Endothelial cell of umbilical vein (primary cell): ENCODE data around the gene CPED1. TPM values are rescaled to one million over a fixed set of nuclear protein-coding genes. Genes with fewer than 3 reads are reported as not detected.
A peak's percentile ranks its signal among the peaks of the same experiment; 100 is the strongest.

Experiments
- BruUV-seq: library from RNA; stranded (reverse); fragments of 400-500 nt; replicated peaks from 2 replicates; lab custom pipeline; 2021; lab: Mats Ljungman, UMichigan
- CTCF ChIA-PET: fragments of 300-600, 350-600 bp; sonication (Branson Sonifier 250); formaldehyde crosslinking; loops from one replicate; lab custom pipeline; 2021; ENCODE audit warnings: antibody characterized with exemption, inconsistent platforms; lab: Charles Lee
- POLR2A ChIA-PET: fragments of 300-600, 350-600 bp; sonication (Branson Sonifier 250); formaldehyde crosslinking; loops from one replicate; lab custom pipeline; 2021; ENCODE audit warnings: antibody characterized with exemption, inconsistent platforms; lab: Charles Lee
- DNase-seq: peaks from one replicate; pipeline ENCODE4 v3.0.0-alpha.2; 2011; ENCODE audit warnings: low read depth, low spot score
- FAIRE-seq: peaks from 2 replicates; lab custom pipeline; 2011; peaks lifted over from hg19 to GRCh38; lab: Jason Lieb, UNC
- H2AFZ ChIP-seq: 2 replicates; pipeline ENCODE4 v1.6.0; 2012; ENCODE audit warnings: low read depth, low read length, control low read depth, inconsistent platforms
- H3K27ac ChIP-seq: 2 replicates; pipeline ENCODE4 v1.5.1; 2011; ENCODE audit warnings: low read depth, mild to moderate bottlenecking, control low read depth, low read length, moderate library complexity; ENCODE audit not compliant: insufficient read depth
- H3K27me3 ChIP-seq, 2 experiments: 2 replicates each; pipeline versions ENCODE4 v1.6.0 to v1.6.1; 2011; ENCODE audit warnings: low read length in 2 of 2, mixed read lengths in 1 of 2; ENCODE audit not compliant: control insufficient read depth in 2 of 2, insufficient read depth in 2 of 2
- H3K36me3 ChIP-seq, 2 experiments: 2 replicates in 1 of 2; 3 replicates in 1 of 2; pipeline ENCODE4 v1.5.1; 2011; ENCODE audit warnings: low read length in 2 of 2, mild to moderate bottlenecking in 1 of 2, moderate library complexity in 1 of 2; ENCODE audit not compliant: control insufficient read depth in 2 of 2, insufficient read depth in 2 of 2; ENCODE audit errors: extremely low read depth in 1 of 2
- H3K4me1 ChIP-seq: 3 replicates; pipeline ENCODE4 v1.5.1; 2011; ENCODE audit warnings: mild to moderate bottlenecking, low read length; ENCODE audit not compliant: control insufficient read depth, insufficient read depth; ENCODE audit errors: extremely low read depth
- H3K4me2 ChIP-seq: 2 replicates; pipeline ENCODE4 v1.6.1; 2011; ENCODE audit warnings: low read length, control low read depth, mixed read lengths; ENCODE audit not compliant: insufficient read depth
- H3K4me3 ChIP-seq, 3 experiments: fragments of 200-600 bp in 1 of 3; sonication (generic), shearing (Covaris generic) in 1 of 3; replicated peaks in 1 of 3; 2 replicates each; pipeline ENCODE4 v1.5.1; 2011 to 2016; ENCODE audit warnings: control low read depth in 3 of 3, low read length in 3 of 3, mild to moderate bottlenecking in 2 of 3, inconsistent platforms in 1 of 3, low read depth in 1 of 3, moderate library complexity in 1 of 3; ENCODE audit not compliant: insufficient read depth in 1 of 3
- H3K79me2 ChIP-seq: 2 replicates; pipeline ENCODE4 v1.6.0; 2012; ENCODE audit warnings: low read length, inconsistent platforms; ENCODE audit not compliant: control insufficient read depth, insufficient read depth
- H3K9ac ChIP-seq: replicated peaks from 2 replicates; pipeline ENCODE3; 2011; ENCODE audit warnings: low read length, control low read depth; ENCODE audit not compliant: insufficient read depth; ENCODE audit errors: extremely low read depth
- H3K9me1 ChIP-seq: replicated peaks from 3 replicates; pipeline ENCODE4 v1.6.0; 2011; ENCODE audit warnings: mild to moderate bottlenecking, low read length; ENCODE audit not compliant: control insufficient read depth, insufficient read depth; ENCODE audit errors: extremely low read depth
- H3K9me3 ChIP-seq: replicated peaks from 2 replicates; pipeline ENCODE4 v1.5.1; 2012; ENCODE audit warnings: low read length, inconsistent platforms; ENCODE audit not compliant: control insufficient read depth, insufficient read depth
- H4K20me1 ChIP-seq: replicated peaks from 2 replicates; pipeline ENCODE3; 2011; ENCODE audit warnings: mild to moderate bottlenecking, low read length; ENCODE audit not compliant: control insufficient read depth, insufficient read depth; ENCODE audit errors: extremely low read depth
- CTCF ChIP-seq, 2 donors: IDR thresholded peaks; 1 replicate in 1 of 2; 2 replicates in 1 of 2; pipeline ENCODE4 v1.5.1; 2011; ENCODE audit warnings: low read length in 2 of 2, mild to moderate bottlenecking in 2 of 2, moderate library complexity in 2 of 2, control low read depth in 1 of 2, inconsistent platforms in 1 of 2, low read depth in 1 of 2; ENCODE audit not compliant: insufficient read depth in 1 of 2; ENCODE audit errors: extremely low read depth in 1 of 2
- EZH2 ChIP-seq: IDR thresholded peaks from 2 replicates; pipeline ENCODE4 v1.6.1; 2012; ENCODE audit warnings: borderline replicate concordance, low read depth, mild to moderate bottlenecking, moderate library complexity, low read length, inconsistent platforms; ENCODE audit not compliant: severe bottlenecking
- FOS ChIP-seq: IDR thresholded peaks from 2 replicates; pipeline ENCODE4 v1.6.1; 2011; ENCODE audit warnings: mild to moderate bottlenecking, low read length, moderate library complexity, borderline replicate concordance; ENCODE audit not compliant: insufficient read depth
- POLR2A ChIP-seq: IDR thresholded peaks from 2 replicates; pipeline ENCODE4 v1.6.1; 2012; ENCODE audit warnings: low read depth, mild to moderate bottlenecking, control low read depth, low read length
- dilution Hi-C: fragments of 300-500 bp; cut with MboI; formaldehyde crosslinking; loops from one replicate; pipeline ENCODE4 v1.15.0; 2019; ENCODE audit warnings: low sequenced_read_pairs; ENCODE audit not compliant: extremely low pct_ligation_motif_present
- intact Hi-C: fragments of 100-400 bp; cut with micrococcal nuclease; formaldehyde crosslinking; loops from one replicate; pipeline ENCODE4 v1.10.0; 2022
- polyA plus RNA-seq, 4 experiments: library from polyadenylated mRNA; depleted of rRNA in 3 of 4; stranded (reverse) in 3 of 4; unstranded in 1 of 4; fragments of >200 nt; gene quantifications; 2 replicates each; pipeline versions ENCODE4 v1.2.1 to v1.2.3, GENCODE V29; 2011 to 2012; ENCODE audit warnings: missing spikeins in 1 of 4
- total RNA-seq: library from RNA; stranded (reverse); gene quantifications from 2 replicates; pipeline ENCODE4 v1.2.3, GENCODE V29; 2021

Gene CPED1
- total and polyA plus RNA-seq, 2 donors (not counting 3 experiments of a cell fraction or from before 2014, with no cell fraction given) = 0.22 to 3.0 TPM

- no peaks in the 10 kb centered on the region for H3K9me1 ChIP-seq
- no TSS peak for BruUV-seq
- H3K36me3 ChIP-seq = no peaks in the 10 kb centered on the region
- DNase-seq (peak; percentile 77), FAIRE-seq (no peak)
- H3K79me2 ChIP-seq = no peaks in the 10 kb centered on the region
- TF ChIP-seq CTCF (IDR thresholded peaks at IDR 0.05; ENCODE audit: extremely low read depth in 1 of 2, insufficient read depth in 1 of 2, low read depth in 1 of 2, low read length in 2 of 2) (peak; percentile 40 to 44), POLR2A (no peak), FOS (peak; percentile 30), EZH2 (no peak)
- no peaks in the 10 kb centered on the region for H3K27me3 ChIP-seq
- dilution Hi-C loops (loop anchor here (25.0 kb wide), 1 partner anchor 94 kb away; the partner anchor contains the start of gene CPED1), intact Hi-C loops (loop anchor here (1.0 to 10.0 kb wide), 6 partner anchors 94 to 497 kb away; no protein-coding TSS in a partner anchor)
- H3K27ac ChIP-seq = no peak overlapping the region
- H2AFZ ChIP-seq = no peak overlapping the region
- H3K4me2 ChIP-seq = no peak overlapping the region
- H4K20me1 ChIP-seq = no peaks in the 10 kb centered on the region
- peaks cover 24% of the 10 kb centered on the region for H3K4me1 ChIP-seq
- ChIA-PET CTCF (interaction anchor here (0.6 to 8.9 kb wide), 19 partner anchors 10 to 289 kb away, joined by 3 to 156 read pairs (median 4); partner anchors contain the start of genes CPED1 and ING3), POLR2A (interaction anchor here (0.6 kb wide), 1 partner anchor 86 kb away, joined by 3 read pairs; no protein-coding TSS in a partner anchor)
- H3K9ac ChIP-seq = no peak overlapping the region
- H3K4me3 ChIP-seq = no peak overlapping the region
- H3K9me3 ChIP-seq = no peaks in the 10 kb centered on the region
Measured at GRCh38 chr7:121081327-121081936, 92.9 kb downstream of the CPED1 start.
